ENCODE data around the gene EPHB2.

- TF ChIP-seq POLR2A (IDR thresholded peaks at IDR 0.05): no peak
- TF ChIP-seq, protein P1, sequence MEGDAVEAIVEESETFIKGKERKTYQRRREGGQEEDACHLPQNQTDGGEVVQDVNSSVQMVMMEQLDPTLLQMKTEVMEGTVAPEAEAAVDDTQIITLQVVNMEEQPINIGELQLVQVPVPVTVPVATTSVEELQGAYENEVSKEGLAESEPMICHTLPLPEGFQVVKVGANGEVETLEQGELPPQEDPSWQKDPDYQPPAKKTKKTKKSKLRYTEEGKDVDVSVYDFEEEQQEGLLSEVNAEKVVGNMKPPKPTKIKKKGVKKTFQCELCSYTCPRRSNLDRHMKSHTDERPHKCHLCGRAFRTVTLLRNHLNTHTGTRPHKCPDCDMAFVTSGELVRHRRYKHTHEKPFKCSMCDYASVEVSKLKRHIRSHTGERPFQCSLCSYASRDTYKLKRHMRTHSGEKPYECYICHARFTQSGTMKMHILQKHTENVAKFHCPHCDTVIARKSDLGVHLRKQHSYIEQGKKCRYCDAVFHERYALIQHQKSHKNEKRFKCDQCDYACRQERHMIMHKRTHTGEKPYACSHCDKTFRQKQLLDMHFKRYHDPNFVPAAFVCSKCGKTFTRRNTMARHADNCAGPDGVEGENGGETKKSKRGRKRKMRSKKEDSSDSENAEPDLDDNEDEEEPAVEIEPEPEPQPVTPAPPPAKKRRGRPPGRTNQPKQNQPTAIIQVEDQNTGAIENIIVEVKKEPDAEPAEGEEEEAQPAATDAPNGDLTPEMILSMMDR (IDR thresholded peaks at IDR 0.05): no peak
- TF ChIP-seq EP300 (IDR thresholded peaks at IDR 0.05): no peak
Measured at GRCh38 chr1:22830757-22831340, 120.2 kb downstream of the EPHB2 start.
